NT2/D1 (cell line): Measurements from ENCODE around the gene MSRB3.

ENCODE experiments used
- DNase-seq: peaks from one replicate; pipeline ENCODE4 v3.0.0-alpha.2; 2011; ENCODE audit warnings: low read depth, low spot score
- H3K27me3 ChIP-seq: 2 replicates; pipeline ENCODE4 v1.6.0; 2011; ENCODE audit warnings: mild to moderate bottlenecking; ENCODE audit not compliant: insufficient read length, insufficient read depth
- H3K36me3 ChIP-seq: 2 replicates; pipeline ENCODE4 v1.6.1; 2011; ENCODE audit warnings: mild to moderate bottlenecking, low read length, mixed read lengths; ENCODE audit not compliant: insufficient read depth, insufficient read length
- H3K4me1 ChIP-seq: 2 replicates; pipeline ENCODE4 v1.5.1; 2011; ENCODE audit not compliant: insufficient read depth, insufficient read length
- H3K4me3 ChIP-seq: 2 replicates; pipeline ENCODE4 v1.5.1; 2011; ENCODE audit warnings: low read depth; ENCODE audit not compliant: insufficient read length
- H3K9ac ChIP-seq: 2 replicates; pipeline ENCODE4 v1.6.0; 2011; ENCODE audit warnings: low read depth; ENCODE audit not compliant: insufficient read length
- H3K9me3 ChIP-seq: 2 replicates; pipeline ENCODE4 v1.5.1; 2011; ENCODE audit warnings: mild to moderate bottlenecking, low read length; ENCODE audit not compliant: insufficient read depth
- SUZ12 ChIP-seq: IDR thresholded peaks from 2 replicates; pipeline ENCODE4 v1.6.1; 2011; ENCODE audit not compliant: insufficient read length, insufficient read depth; ENCODE audit errors: extremely low read depth
- YY1 ChIP-seq: IDR thresholded peaks from 2 replicates; pipeline ENCODE4 v1.6.1; 2011; ENCODE audit not compliant: insufficient read length, insufficient read depth
- ZNF274 ChIP-seq: IDR thresholded peaks from 2 replicates; pipeline ENCODE4 v1.6.1; 2011; ENCODE audit warnings: mild to moderate bottlenecking, low read depth, low read length

Gene MSRB3

DNA sequence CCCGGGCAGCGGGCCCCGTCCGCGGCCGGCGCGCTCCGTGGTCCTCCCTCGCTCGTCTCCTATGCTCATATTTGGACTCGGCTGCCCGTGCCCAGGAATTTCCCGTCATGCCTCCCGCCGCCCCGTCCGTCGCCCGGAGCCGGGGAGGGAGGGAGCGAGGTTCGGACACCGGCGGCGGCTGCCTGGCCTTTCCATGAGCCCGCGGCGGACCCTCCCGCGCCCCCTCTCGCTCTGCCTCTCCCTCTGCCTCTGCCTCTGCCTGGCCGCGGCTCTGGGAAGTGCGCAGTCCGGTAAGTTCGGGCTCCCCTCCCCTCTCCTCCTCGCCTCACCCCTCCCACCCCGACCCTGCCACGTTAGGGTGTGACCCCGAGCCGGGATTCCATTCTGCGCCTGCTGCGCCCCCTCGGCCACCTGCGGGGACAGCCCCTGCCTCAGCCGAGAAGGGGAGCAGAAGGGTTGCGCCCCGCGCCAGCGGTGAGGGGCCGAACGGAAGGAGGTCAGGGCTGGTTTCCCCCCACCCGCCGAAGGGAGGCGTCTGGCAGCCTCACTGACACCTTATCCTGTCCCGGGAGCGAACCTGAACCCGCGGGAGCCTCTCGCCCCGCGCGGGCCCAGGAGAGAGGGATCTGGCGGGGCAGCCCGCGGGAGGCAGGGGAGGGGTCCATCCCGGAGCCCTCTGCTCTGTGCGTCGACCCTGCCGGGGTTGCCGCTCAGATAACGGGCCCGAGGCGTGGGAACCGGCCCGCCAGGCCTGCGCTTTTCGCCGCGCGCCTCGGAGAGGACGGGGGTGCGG lies at the start of gene MSRB3:
MSRB3 (plus strand) TSS at position 108 of the 793 bp plus-strand sequence. CDS start 29,897 bp downstream, outside the sequence.
- TF ChIP-seq SUZ12 (no peak), ZNF274 (no peak)
- no peaks in the 10 kb centered on the region for H3K36me3 ChIP-seq
- H3K9me3 ChIP-seq, result no peaks in the 10 kb centered on the region
- H3K4me1 ChIP-seq, result no peaks in the 10 kb centered on the region
- H3K27me3 ChIP-seq, result peaks cover 37% of the 10 kb centered on the region
- DNase-seq, result peak; percentile 50
- H3K4me3 ChIP-seq, result peak within 1 kb of the TSS; percentile 84
- peak within 1 kb of the TSS; percentile 77 for H3K9ac ChIP-seq

DNA sequence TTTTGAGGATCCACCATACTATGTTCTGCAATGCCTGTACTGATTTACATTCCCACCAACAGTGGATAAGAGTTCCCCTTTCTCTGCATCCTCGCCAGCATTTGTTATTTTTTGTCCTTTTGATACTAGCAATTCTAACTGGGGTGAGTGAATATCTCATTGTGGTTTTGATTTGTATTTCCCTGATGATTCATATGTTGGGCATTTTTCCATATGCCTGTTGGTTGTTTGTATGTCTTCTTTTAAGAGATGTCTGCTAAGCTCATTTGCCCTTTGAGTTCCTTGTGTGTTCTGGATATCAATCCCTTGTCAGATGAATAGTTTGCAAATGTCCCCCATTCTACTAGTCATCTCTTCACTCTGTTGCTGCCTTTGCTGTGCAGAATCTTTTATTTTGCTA lies 49.0 kb upstream of the MSRB3 start:
- Histone ChIP-seq H3K4me1 (no peaks in the 10 kb centered on the region), H3K9ac (no peak overlapping the region), H3K4me3 (no peak overlapping the region), H3K27me3 (no peaks in the 10 kb centered on the region), H3K36me3 (peaks cover 12% of the 10 kb centered on the region), H3K9me3 (peaks cover 25% of the 10 kb centered on the region)
- no peak for TF ChIP-seq ZNF274
- TF ChIP-seq YY1, result no peak
- TF ChIP-seq SUZ12, result no peak
- no peak for DNase-seq

DNA sequence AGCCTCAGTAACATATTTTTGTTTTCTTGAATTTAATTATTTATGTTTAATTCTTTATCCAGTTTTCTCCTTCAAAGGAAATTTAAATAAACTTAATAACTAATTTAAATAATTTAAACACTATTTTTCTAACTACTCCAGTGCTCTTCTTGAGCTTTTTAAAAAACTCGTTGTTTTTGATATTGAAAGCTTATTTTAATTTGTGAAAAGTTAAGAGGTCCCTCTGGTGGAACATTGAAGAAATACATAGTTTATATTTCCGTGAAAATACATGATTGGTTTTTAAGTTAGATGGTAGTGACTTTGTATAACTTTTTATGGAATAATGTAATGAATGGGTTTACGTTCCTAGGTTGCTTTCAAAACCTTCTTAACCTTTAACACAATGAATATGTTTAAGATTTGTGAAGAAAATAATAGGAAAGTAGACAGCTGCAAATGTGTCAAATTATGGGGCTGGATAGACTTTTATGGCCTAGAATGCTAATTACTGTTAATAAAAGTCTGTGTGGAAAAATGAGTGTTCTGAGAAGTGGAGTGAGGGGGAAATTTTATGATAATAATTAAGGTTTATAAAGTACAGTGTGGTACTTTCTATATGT lies 45.9 kb upstream of the MSRB3 start:
- H3K36me3 ChIP-seq, result peaks cover 13% of the 10 kb centered on the region
- H3K4me3 ChIP-seq, result no peak overlapping the region
- TF ChIP-seq ZNF274, result no peak
- TF ChIP-seq SUZ12, result no peak
- no peak for TF ChIP-seq YY1
- H3K4me1 ChIP-seq, result no peaks in the 10 kb centered on the region
- peaks cover 21% of the 10 kb centered on the region for H3K9me3 ChIP-seq
- no peaks in the 10 kb centered on the region for H3K27me3 ChIP-seq
- DNase-seq, result no peak
- no peak overlapping the region for H3K9ac ChIP-seq

DNA sequence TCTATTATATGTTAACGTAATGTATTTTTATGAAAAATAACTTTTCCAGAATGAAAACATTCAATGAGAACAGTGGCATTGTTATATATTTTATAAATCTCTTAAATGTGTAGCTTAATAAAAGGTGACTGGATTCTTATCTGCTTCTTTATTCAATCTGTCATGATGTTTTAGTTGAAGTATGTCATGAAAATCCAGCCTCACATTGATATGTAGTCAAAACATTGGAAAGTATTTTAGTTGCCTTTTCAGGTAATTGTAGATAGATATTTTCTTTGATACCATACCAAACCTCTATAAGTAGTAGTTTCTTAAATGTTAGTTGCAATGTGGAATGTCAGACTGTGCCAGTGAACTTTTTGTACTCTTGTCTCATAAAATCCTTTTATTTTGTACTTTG lies 41.3 kb upstream of the MSRB3 start:
- TF ChIP-seq SUZ12 (no peak), YY1 (no peak), ZNF274 (no peak)
- DNase-seq, result no peak
- no peaks in the 10 kb centered on the region for H3K9me3 ChIP-seq
- H3K9ac ChIP-seq, result no peak overlapping the region
- H3K4me1 ChIP-seq, result no peaks in the 10 kb centered on the region
- peaks cover 32% of the 10 kb centered on the region for H3K36me3 ChIP-seq
- H3K27me3 ChIP-seq, result no peaks in the 10 kb centered on the region
- no peak overlapping the region for H3K4me3 ChIP-seq

DNA sequence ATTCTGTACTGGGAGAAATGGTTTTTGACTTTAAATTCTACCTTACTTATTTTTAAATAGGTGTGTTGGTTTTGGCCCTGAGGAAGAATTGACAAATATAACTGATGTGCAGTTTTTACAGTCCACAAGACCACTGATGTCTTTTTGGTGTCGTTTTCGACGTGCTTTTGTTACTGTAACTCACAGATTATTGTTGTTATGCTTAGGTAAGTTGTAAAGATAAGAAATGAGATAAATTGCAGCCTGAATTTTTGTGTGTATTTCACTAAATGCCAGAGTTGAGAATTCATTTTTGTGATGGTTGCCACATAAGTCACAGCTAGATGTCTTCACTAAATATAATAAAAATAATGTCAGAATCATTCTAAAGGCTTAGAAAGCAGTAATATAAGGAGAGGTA lies 39.9 kb upstream of the MSRB3 start:
- no peak for DNase-seq
- no peak for TF ChIP-seq ZNF274
- H3K9ac ChIP-seq, result no peak overlapping the region
- no peaks in the 10 kb centered on the region for H3K4me1 ChIP-seq
- no peaks in the 10 kb centered on the region for H3K9me3 ChIP-seq
- H3K27me3 ChIP-seq, result no peaks in the 10 kb centered on the region
- H3K36me3 ChIP-seq, result peaks cover 40% of the 10 kb centered on the region
- no peak overlapping the region for H3K4me3 ChIP-seq

DNA sequence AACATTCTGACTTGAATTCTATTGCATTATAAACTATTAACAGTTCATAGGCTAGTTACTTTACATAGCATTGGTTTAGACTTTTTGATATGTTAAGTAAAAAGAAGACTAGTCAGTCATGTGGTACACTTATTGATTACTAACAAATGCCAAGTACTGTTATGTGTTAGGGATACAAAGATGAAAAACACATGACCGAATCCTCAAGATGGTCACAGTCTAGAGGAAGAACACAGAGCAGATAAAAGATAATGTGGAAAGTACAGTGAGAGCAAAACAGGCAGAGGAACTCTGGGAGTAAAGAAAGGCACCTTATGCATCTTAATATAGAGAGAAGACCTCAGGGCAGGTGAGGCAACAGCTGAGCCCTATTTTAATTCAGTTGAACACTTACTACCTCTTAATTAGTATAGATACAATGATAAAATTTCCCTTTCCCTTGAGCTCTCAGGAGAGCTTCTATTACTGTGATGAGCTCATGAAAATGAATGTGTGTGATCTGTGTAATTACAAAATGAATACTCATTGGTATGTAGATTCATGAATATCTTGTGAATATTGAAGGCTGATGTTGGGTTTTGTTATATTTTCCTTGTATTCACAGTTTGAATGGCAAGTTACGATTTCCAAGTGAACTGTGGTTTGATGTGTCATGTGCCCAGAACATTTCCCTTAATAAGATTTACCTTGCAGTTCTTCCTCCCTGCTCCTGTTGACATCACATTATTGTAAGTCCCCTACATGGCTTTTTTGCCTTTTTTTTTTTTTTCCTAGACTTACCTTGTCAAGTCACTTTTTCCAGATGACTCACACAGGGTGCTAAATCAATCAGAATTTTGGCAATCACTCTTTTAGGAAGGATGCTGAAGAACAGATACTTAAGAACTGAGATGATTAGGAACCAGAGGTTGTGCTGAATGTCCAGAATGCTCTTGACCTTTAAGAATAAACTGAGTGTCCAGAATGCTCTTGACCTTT lies 29.5 kb upstream of the MSRB3 start:
- Histone ChIP-seq H3K4me1 (no peaks in the 10 kb centered on the region), H3K9me3 (no peaks in the 10 kb centered on the region), H3K4me3 (no peak overlapping the region), H3K27me3 (no peaks in the 10 kb centered on the region), H3K36me3 (peaks cover 28% of the 10 kb centered on the region), H3K9ac (no peak overlapping the region)
- DNase-seq, result no peak
- TF ChIP-seq YY1 (no peak), ZNF274 (no peak), SUZ12 (no peak)

DNA sequence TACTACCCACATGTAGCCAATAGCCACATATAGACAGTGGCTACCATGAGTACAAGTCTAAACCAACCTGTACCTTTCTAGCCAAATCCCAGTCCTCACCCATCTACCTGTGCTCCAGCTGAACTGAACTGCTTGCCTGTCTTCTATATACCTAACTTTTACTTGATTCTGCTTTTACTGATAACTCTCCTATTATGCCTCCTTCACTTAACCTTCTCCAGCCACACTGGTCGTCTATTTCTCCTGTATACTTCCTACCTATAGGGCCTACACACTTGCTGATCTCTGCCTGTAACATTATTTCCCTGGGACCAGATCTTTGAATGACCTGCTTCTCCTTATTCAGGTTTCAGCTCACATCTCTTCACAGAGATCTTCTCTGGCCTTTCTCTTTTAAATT lies 26.0 kb upstream of the MSRB3 start:
- Histone ChIP-seq H3K27me3 (no peaks in the 10 kb centered on the region), H3K4me3 (no peak overlapping the region), H3K36me3 (peaks cover 3% of the 10 kb centered on the region), H3K9me3 (no peaks in the 10 kb centered on the region), H3K9ac (no peak overlapping the region), H3K4me1 (no peaks in the 10 kb centered on the region)
- no peak for DNase-seq
- TF ChIP-seq SUZ12, result no peak
- TF ChIP-seq ZNF274, result no peak
- TF ChIP-seq YY1, result no peak
